ENCODE data around the gene FCHO2.

- TF ChIP-seq CTCF (IDR thresholded peaks at IDR 0.05) (no peak), POLR2A (IDR thresholded peaks at IDR 0.05) (no peak)
Measured at GRCh38 chr5:73028991-73029595, 73.3 kb downstream of the FCHO2 start.

Data from heart left ventricle (tissue), 13 donors.